Cardiac fibroblast (primary cell): ENCODE measurements around the gene MXRA7.

ENCODE experiments used
- DNase-seq, 2 donors: peaks; one replicate each; pipeline versions ENCODE4 v3.0.0 to v3.0.0-alpha.2; 2010; ENCODE audit warnings: low read depth in 2 of 2
- H3K4me3 ChIP-seq, 2 donors: replicated peaks in 1 of 2; 1 replicate in 1 of 2; 2 replicates in 1 of 2; pipeline ENCODE4 v1.5.1; 2011; ENCODE audit warnings: low read depth in 2 of 2, low read length in 2 of 2, mild to moderate bottlenecking in 2 of 2, moderate library complexity in 1 of 2
- CTCF ChIP-seq: IDR thresholded peaks from one replicate; pipeline ENCODE4 v1.5.1; 2011; ENCODE audit warnings: low read depth, mild to moderate bottlenecking, low read length, inconsistent platforms

Gene MXRA7

GRCh38 chr17:76710863-76711611 lies at the start of gene MXRA7:
Gene MXRA7 (minus strand): TSS chr17:76710965. CDS start chr17:76710946, 19 bp downstream.
- H3K4me3 ChIP-seq, result peak within 1 kb of the TSS; percentile 70 to 75
- peak; percentile 69 to 80 for DNase-seq
- TF ChIP-seq CTCF, result no peak

GRCh38 chr17:76758570-76758969 lies 47.8 kb upstream of the MXRA7 start:
- no peak overlapping the region for H3K4me3 ChIP-seq
- no peak for DNase-seq
- no peak for TF ChIP-seq CTCF

- no peak for DNase-seq
- H3K4me3 ChIP-seq, result no peak overlapping the region
- no peak for TF ChIP-seq CTCF
Measured at GRCh38 chr17:76757256-76757655, 46.5 kb upstream of the MXRA7 start.

GRCh38 chr17:76755285-76755684 lies 44.5 kb upstream of the MXRA7 start:
- no peak for TF ChIP-seq CTCF
- H3K4me3 ChIP-seq, result no peak overlapping the region
- no peak for DNase-seq

- no peak for DNase-seq
- TF ChIP-seq CTCF, result no peak
- H3K4me3 ChIP-seq, result no peak overlapping the region
Measured at GRCh38 chr17:76753061-76753961, 42.5 kb upstream of the MXRA7 start.

- DNase-seq, result no peak
- TF ChIP-seq CTCF, result no peak
- H3K4me3 ChIP-seq, result no peak overlapping the region
Measured at GRCh38 chr17:76752006-76752405, 41.2 kb upstream of the MXRA7 start.
